ENCODE data around the gene IGF2. TPM values are rescaled to one million over a fixed set of nuclear protein-coding genes. Genes with fewer than 3 reads are reported as not detected.

Gene IGF2
- total RNA-seq, 1 donor from 2014 or later: 188 TPM

GRCh38 chr11:2167141-2168045, 28.2 kb upstream of the IGF2 start:
- Histone ChIP-seq H3K79me2 (ENCODE audit: insufficient read depth, low read length) (no peaks in the 10 kb centered on the region), H3K27me3 (ENCODE audit: insufficient read depth, low read length) (no peaks in the 10 kb centered on the region), H3K36me3 (ENCODE audit: insufficient read depth, low read length) (no peaks in the 10 kb centered on the region), H3K27ac (ENCODE audit: low read depth, low read length) (no peak overlapping the region), H3K4me1 (ENCODE audit: insufficient read depth, low read length) (no peaks in the 10 kb centered on the region), H3K4me2 (ENCODE audit: low read length) (no peak overlapping the region), H3K9ac (ENCODE audit: low read length) (no peak overlapping the region), H2AFZ (ENCODE audit: low read depth, low read length) (no peak overlapping the region), H3K9me3 (ENCODE audit: insufficient read depth, low read depth, low read length) (no peaks in the 10 kb centered on the region), H4K20me1 (ENCODE audit: insufficient read depth, low read length) (no peaks in the 10 kb centered on the region), H3K4me3 (ENCODE audit: insufficient read depth, low read depth, low read length) (no peak overlapping the region)
- FAIRE-seq (no peak), DNase-seq (ENCODE audit: low read depth) (no peak)
- Mint-ChIP-seq H3K4me1 (ENCODE audit: low read depth, unreplicated experiment) (no peaks in the 10 kb centered on the region), H3K4me3 (ENCODE audit: unreplicated experiment) (no peak overlapping the region), H3K27ac (ENCODE audit: unreplicated experiment) (no peak overlapping the region), H3K27me3 (ENCODE audit: low read depth, unreplicated experiment) (peaks cover 20% of the 10 kb centered on the region), H3K9me3 (ENCODE audit: unreplicated experiment) (no peaks in the 10 kb centered on the region), H3K36me3 (ENCODE audit: low read depth, unreplicated experiment) (no peaks in the 10 kb centered on the region)
- TF ChIP-seq EZH2 (IDR thresholded peaks at IDR 0.05; ENCODE audit: insufficient read depth, low read length) (no peak), CTCF (IDR thresholded peaks at IDR 0.05; ENCODE audit: insufficient read depth, low read depth, low read length) (no peak)

GRCh38 chr11:2166091-2166851, 27.1 kb upstream of the IGF2 start:
- peak overlapping the region; percentile 63 for H3K4me2 ChIP-seq (ENCODE audit: low read length)
- H3K79me2 ChIP-seq (ENCODE audit: insufficient read depth, low read length): no peaks in the 10 kb centered on the region
- FAIRE-seq (no peak), DNase-seq (ENCODE audit: low read depth) (no peak)
- no peak overlapping the region for H3K9ac ChIP-seq (ENCODE audit: low read length)
- Mint-ChIP-seq H3K4me3 (ENCODE audit: unreplicated experiment) (no peak overlapping the region), H3K27me3 (ENCODE audit: low read depth, unreplicated experiment) (peaks cover 20% of the 10 kb centered on the region), H3K4me1 (ENCODE audit: low read depth, unreplicated experiment) (no peaks in the 10 kb centered on the region), H3K9me3 (ENCODE audit: unreplicated experiment) (no peaks in the 10 kb centered on the region), H3K36me3 (ENCODE audit: low read depth, unreplicated experiment) (no peaks in the 10 kb centered on the region), H3K27ac (ENCODE audit: unreplicated experiment) (no peak overlapping the region)
- TF ChIP-seq EZH2 (IDR thresholded peaks at IDR 0.05; ENCODE audit: insufficient read depth, low read length): peak; percentile 56
- peak; percentile 23 for TF ChIP-seq CTCF (IDR thresholded peaks at IDR 0.05; ENCODE audit: insufficient read depth, low read depth, low read length)
- H3K4me1 ChIP-seq (ENCODE audit: insufficient read depth, low read length): no peaks in the 10 kb centered on the region
- H3K36me3 ChIP-seq (ENCODE audit: insufficient read depth, low read length): no peaks in the 10 kb centered on the region
- peak overlapping the region; percentile 41 for H2AFZ ChIP-seq (ENCODE audit: low read depth, low read length)
- H3K27ac ChIP-seq (ENCODE audit: low read depth, low read length): no peak overlapping the region
- no peaks in the 10 kb centered on the region for H3K27me3 ChIP-seq (ENCODE audit: insufficient read depth, low read length)
- H3K9me3 ChIP-seq (ENCODE audit: insufficient read depth, low read depth, low read length): no peaks in the 10 kb centered on the region
- H4K20me1 ChIP-seq (ENCODE audit: insufficient read depth, low read length): no peaks in the 10 kb centered on the region
- H3K4me3 ChIP-seq (ENCODE audit: insufficient read depth, low read depth, low read length): no peak overlapping the region

Measured in astrocyte (in vitro differentiated cells and primary cell).